Measurements from ENCODE around the gene ARGLU1. TPM values are rescaled to one million over a fixed set of nuclear protein-coding genes. Genes with fewer than 3 reads are reported as not detected.

ARGLU1 gene
- total and polyA plus RNA-seq, 9 of the 15 experiments (the other 6 are each of a cell fraction or from before 2014, with no cell fraction given), result 19.3 to 99.9 (median 49.3) TPM

DNA sequence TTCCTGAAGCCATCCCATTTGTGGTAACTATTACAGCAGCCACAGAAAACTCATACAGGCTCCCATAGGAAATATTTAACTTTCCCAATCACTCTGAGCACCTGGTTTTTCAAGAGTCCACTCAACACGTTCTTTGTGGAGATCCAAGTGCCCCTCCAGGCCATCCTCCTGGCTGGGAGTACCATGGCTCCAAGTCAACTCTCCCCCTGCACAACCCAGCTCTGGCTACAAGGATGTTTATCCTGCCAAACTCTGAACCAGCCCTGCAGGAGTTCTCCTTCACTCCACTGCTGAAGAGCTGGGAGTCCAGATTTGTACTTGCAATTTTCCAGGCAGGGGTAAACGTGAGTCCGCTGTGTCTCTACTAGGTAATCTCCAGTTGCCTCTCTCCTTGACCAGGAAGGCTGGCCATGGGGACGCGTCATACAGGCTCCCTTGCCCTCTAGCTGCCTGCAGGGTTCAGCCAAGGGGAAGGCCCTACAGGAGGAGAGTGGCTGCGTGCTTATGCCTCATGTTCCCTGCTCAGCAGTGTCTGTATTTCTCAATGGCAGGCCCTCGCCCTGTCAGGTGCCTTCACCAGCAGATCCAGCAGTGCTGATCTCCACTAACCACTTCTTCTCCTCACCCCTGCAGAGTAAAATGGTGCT, 29.9 kb upstream of the ARGLU1 start:
- ChIA-PET CTCF (ENCODE audit: low intra/inter-chr PET ratio) (no interaction called here), POLR2A (interaction anchor here (1.6 kb wide), 1 partner anchor 28 kb away, joined by 5 read pairs; no protein-coding TSS in a partner anchor)
- FAIRE-seq, result no peak
- no peak overlapping the region for H3K4me2 ChIP-seq (ENCODE audit: insufficient read depth, low read length)
- H3K9me1 ChIP-seq (ENCODE audit: control insufficient read depth, insufficient read depth, low read length), result no peaks in the 10 kb centered on the region
- TF ChIP-seq PPARD (CRISPR knock-in tag; IDR thresholded peaks at IDR 0.05) (no peak), KLF10 (CRISPR knock-in tag; IDR thresholded peaks at IDR 0.05) (no peak), BRF1 (IDR thresholded peaks at IDR 0.05; ENCODE audit: borderline replicate concordance, extremely low read depth, insufficient read length) (no peak), ZNF277 (CRISPR knock-in tag; IDR thresholded peaks at IDR 0.05; ENCODE audit: borderline replicate concordance) (no peak), SREBF2 (CRISPR knock-in tag; IDR thresholded peaks at IDR 0.05) (no peak), ELF2 (CRISPR knock-in tag; IDR thresholded peaks at IDR 0.05) (no peak)
- H3K4me3 ChIP-seq, result no peak overlapping the region
- 4% methylated on average over 3 of the region's 7 CpGs for WGBS (ENCODE audit: insufficient coverage, low coverage, missing lambda C conversion rate)
- intact Hi-C loops (cut with micrococcal nuclease), result no loop called here
- no peak overlapping the region for H3K27ac ChIP-seq (ENCODE audit: extremely low read depth, low read depth, low read length)
- H4K20me1 ChIP-seq (replicated peaks; ENCODE audit: control insufficient read depth, insufficient read depth, low read length), result no peaks in the 10 kb centered on the region
- no peaks in the 10 kb centered on the region for H3K79me2 ChIP-seq (ENCODE audit: control insufficient read depth, insufficient read depth, low read length)
- no peak overlapping the region for H2AFZ ChIP-seq (ENCODE audit: low read depth, low read length)
- no peak for ATAC-seq
- in situ Hi-C loops (cut with MboI), result no loop called here
- no peak for DNase-seq (ENCODE audit: extremely low read depth in 1 of 4, low spot score in 3 of 4)
- H3K36me3 ChIP-seq (ENCODE audit: control insufficient read depth, insufficient read depth, low read length), result no peaks in the 10 kb centered on the region
- no peaks in the 10 kb centered on the region for H3K4me1 ChIP-seq (replicated peaks in 1 of 2; ENCODE audit: control insufficient read depth in 2 of 2, insufficient read depth in 2 of 2, low read length in 2 of 2)
- no peaks in the 10 kb centered on the region for H3K9me3 ChIP-seq (replicated peaks; ENCODE audit: control insufficient read depth, insufficient read depth, low read depth, low read length)
- no peaks in the 10 kb centered on the region; a peak in 1 of 5 replicates for H3K27me3 ChIP-seq (ENCODE audit: control insufficient read depth in 2 of 2, insufficient read depth in 2 of 2, low read length in 2 of 2)
- BruUV-seq (replicated peaks), result no TSS peak
- H3K9ac ChIP-seq (ENCODE audit: insufficient read depth in 1 of 2, low read depth in 2 of 2, low read length in 2 of 2), result no peak overlapping the region
